Raji (cell line): Measurements from ENCODE around the gene KCNA10.

Source experiments
- POLR2A ChIP-seq: IDR thresholded peaks from 2 replicates; pipeline ENCODE4 v1.6.1; 2011; ENCODE audit warnings: low read depth, low read length, control low read depth; ENCODE audit not compliant: insufficient read depth

KCNA10 gene

GRCh38 chr1:110513511-110513910 is 5.5 kb downstream of the KCNA10 start:
- TF ChIP-seq POLR2A, result no peak

GRCh38 chr1:110511436-110511835 is 7.5 kb downstream of the KCNA10 start:
- no peak for TF ChIP-seq POLR2A

- no peak for TF ChIP-seq POLR2A
These were observed 9.3 kb downstream of the KCNA10 start for GRCh38 chr1:110509655-110510054.

GRCh38 chr1:110508028-110508940 is 10.7 kb downstream of the KCNA10 start:
- TF ChIP-seq POLR2A, result no peak

GRCh38 chr1:110506541-110506940 is 12.4 kb downstream of the KCNA10 start:
- no peak for TF ChIP-seq POLR2A

- TF ChIP-seq POLR2A, result no peak
These were observed 13.4 kb downstream of the KCNA10 start for GRCh38 chr1:110505596-110505995.

GRCh38 chr1:110504226-110504625 is 14.7 kb downstream of the KCNA10 start:
- TF ChIP-seq POLR2A, result no peak

GRCh38 chr1:110503471-110503870 is 15.5 kb downstream of the KCNA10 start:
- no peak for TF ChIP-seq POLR2A

- TF ChIP-seq POLR2A, result no peak
These were observed 16.4 kb downstream of the KCNA10 start for GRCh38 chr1:110502402-110503151.

- TF ChIP-seq POLR2A, result no peak
These were observed 17.4 kb downstream of the KCNA10 start for GRCh38 chr1:110501488-110502132.

GRCh38 chr1:110498270-110498669 is 20.7 kb downstream of the KCNA10 start:
- TF ChIP-seq POLR2A, result no peak

GRCh38 chr1:110495926-110496600 is 22.9 kb downstream of the KCNA10 start:
- TF ChIP-seq POLR2A, result no peak

GRCh38 chr1:110494522-110495406 is 24.2 kb downstream of the KCNA10 start:
- no peak for TF ChIP-seq POLR2A

- TF ChIP-seq POLR2A, result no peak
These were observed 24.9 kb downstream of the KCNA10 start for GRCh38 chr1:110494036-110494435.

- TF ChIP-seq POLR2A, result no peak
These were observed 25.8 kb downstream of the KCNA10 start for GRCh38 chr1:110493059-110493699.
